ENCODE results near the gene RGCC. TPM values are rescaled to one million over a fixed set of nuclear protein-coding genes. Genes with fewer than 3 reads are reported as not detected.
"Not testable (repeated sequence)": the region's sequence is repeated elsewhere in the genome, so short reads cannot be mapped to it uniquely, and the experiment has no call there.

Gene RGCC
- total RNA-seq, 2 donors from 2014 or later: 66.3 to 112 TPM

GRCh38 chr13:41427666-41428065 lies 29.7 kb upstream of the RGCC start:
- no peak overlapping the region for H3K4me3 ChIP-seq
- no peaks in the 10 kb centered on the region for H3K27me3 ChIP-seq
- intact Hi-C loops (cut with DNase I): no loop called here
- no peak for DNase-seq
- no peaks in the 10 kb centered on the region for H3K36me3 ChIP-seq (replicated peaks in 1 of 2; ENCODE audit: insufficient read depth in 1 of 2, low read depth in 2 of 2)
- 32 to 44% methylated on average over 9 to 11 of the region's 17 CpGs for WGBS, 2 donors
- TF ChIP-seq POLR2A (IDR thresholded peaks at IDR 0.05) (no peak), CTCF (IDR thresholded peaks at IDR 0.05) (no peak)
- no peaks in the 10 kb centered on the region for H3K4me1 ChIP-seq
- no peaks in the 10 kb centered on the region for H3K9me3 ChIP-seq
- ATAC-seq: no peak
- no peak overlapping the region for H3K27ac ChIP-seq

DNA sequence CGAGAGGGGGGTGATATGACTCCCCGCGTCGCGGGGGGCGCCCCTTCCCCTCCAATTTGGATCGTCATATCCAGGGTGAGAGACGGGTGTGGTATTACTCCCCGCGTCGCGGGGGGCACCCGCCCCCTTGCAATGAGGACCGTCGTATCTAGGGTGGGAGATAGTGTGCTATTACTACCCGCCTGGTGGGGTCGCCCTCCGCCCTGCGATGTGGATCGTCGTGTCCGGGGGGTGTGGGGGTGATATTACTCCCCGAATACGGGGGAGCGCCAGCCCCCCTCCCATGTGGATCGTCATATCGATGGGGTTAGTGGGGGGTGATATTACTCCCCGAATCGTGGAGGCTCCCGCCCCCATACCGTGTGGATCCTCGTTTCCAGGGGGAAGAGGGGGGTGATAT lies 29.2 kb upstream of the RGCC start:
- Histone ChIP-seq H3K9me3 (no peaks in the 10 kb centered on the region), H3K27ac (no peak overlapping the region), H3K36me3 (replicated peaks in 1 of 2; ENCODE audit: insufficient read depth in 1 of 2, low read depth in 2 of 2) (no peaks in the 10 kb centered on the region), H3K27me3 (no peaks in the 10 kb centered on the region), H3K4me1 (no peaks in the 10 kb centered on the region), H3K4me3 (no peak overlapping the region)
- WGBS, 2 donors: 8 to 31% methylated on average over 7 to 31 of the region's 32 CpGs
- intact Hi-C loops (cut with DNase I): no loop called here
- no peak for ATAC-seq
- DNase-seq: no peak
- TF ChIP-seq CTCF (IDR thresholded peaks at IDR 0.05): no peak
- TF ChIP-seq POLR2A (IDR thresholded peaks at IDR 0.05): no peak

DNA sequence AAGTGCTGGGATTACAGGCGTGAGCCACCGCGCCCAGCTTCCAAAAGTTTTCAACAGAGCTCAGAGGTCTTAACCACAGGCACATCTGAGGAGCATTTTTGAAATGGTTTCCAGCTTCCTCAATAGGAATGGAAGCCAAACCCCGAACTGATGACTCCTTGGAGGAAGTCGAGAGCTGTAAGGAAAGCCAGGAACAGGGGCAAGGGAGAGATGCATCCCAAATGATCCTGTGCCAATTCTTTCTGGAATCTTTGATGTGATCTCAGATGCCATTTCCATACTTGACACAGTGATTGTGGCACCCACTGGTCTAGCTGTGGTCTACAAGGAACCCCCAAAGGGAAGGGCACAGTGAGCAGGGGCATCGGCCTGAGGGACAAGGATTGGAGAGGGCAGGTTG lies 23.3 kb upstream of the RGCC start:
- H3K36me3 ChIP-seq (replicated peaks in 1 of 2; ENCODE audit: insufficient read depth in 1 of 2, low read depth in 2 of 2); ATAC-seq; DNase-seq; H3K4me3 ChIP-seq; intact Hi-C loops (cut with DNase I); H3K27me3 ChIP-seq; H3K27ac ChIP-seq; H3K9me3 ChIP-seq; H3K4me1 ChIP-seq: not testable (repeated sequence)
- WGBS, 2 donors: 78 to 91% methylated on average over 6 of the region's 6 CpGs

- ATAC-seq (no peak), DNase-seq (no peak)
- Histone ChIP-seq H3K36me3 (replicated peaks in 1 of 2; ENCODE audit: insufficient read depth in 1 of 2, low read depth in 2 of 2) (no peaks in the 10 kb centered on the region), H3K27me3 (no peaks in the 10 kb centered on the region), H3K4me3 (no peak overlapping the region), H3K9me3 (no peaks in the 10 kb centered on the region), H3K4me1 (no peaks in the 10 kb centered on the region), H3K27ac (no peak overlapping the region)
- TF ChIP-seq CTCF (IDR thresholded peaks at IDR 0.05): no peak
- no peak for TF ChIP-seq POLR2A (IDR thresholded peaks at IDR 0.05)
- WGBS, 2 donors: 60 to 62% methylated on average over 5 of the region's 6 CpGs
- intact Hi-C loops (cut with DNase I): no loop called here
Measured at GRCh38 chr13:41434831-41435520, 22.4 kb upstream of the RGCC start.

DNA sequence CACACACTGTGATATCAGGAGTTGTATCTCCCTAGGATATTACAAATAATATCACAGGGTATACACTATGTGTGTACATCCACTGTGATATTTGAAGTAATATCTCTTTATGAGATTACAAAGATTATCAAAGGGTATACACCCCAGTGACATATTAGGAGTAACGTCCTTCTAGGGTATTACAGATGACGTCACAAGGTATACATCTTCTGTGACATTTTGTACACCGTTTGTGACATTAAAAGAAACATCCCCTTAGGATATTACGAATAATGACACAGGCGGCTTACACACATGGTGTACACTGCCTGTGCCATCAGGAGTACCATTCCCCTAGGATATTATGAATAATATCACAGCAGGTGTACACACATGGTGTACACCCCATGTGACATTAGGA lies 13.4 kb upstream of the RGCC start:
- H3K4me1 ChIP-seq: no peaks in the 10 kb centered on the region
- no peak overlapping the region for H3K27ac ChIP-seq
- H3K4me3 ChIP-seq: no peak overlapping the region
- 75 to 80% methylated on average over 5 of the region's 5 CpGs for WGBS, 2 donors
- H3K36me3 ChIP-seq (replicated peaks in 1 of 2; ENCODE audit: insufficient read depth in 1 of 2, low read depth in 2 of 2): no peaks in the 10 kb centered on the region
- ATAC-seq (no peak), DNase-seq (no peak)
- no peaks in the 10 kb centered on the region for H3K27me3 ChIP-seq
- no peaks in the 10 kb centered on the region for H3K9me3 ChIP-seq
- no peak for TF ChIP-seq POLR2A (IDR thresholded peaks at IDR 0.05)
- TF ChIP-seq CTCF (IDR thresholded peaks at IDR 0.05): no peak
- intact Hi-C loops (cut with DNase I): no loop called here
